Psoas muscle (tissue), 8 donors: ENCODE results near the gene CACNA1E. TPM values are rescaled to one million over a fixed set of nuclear protein-coding genes. Genes with fewer than 3 reads are reported as not detected.
"Not testable (repeated sequence)": the region's sequence is repeated elsewhere in the genome, so short reads cannot be mapped to it uniquely, and the experiment has no call there.

Experiments used
- ATAC-seq, 4 donors: fragments of 200-7000 bp; cut with Tn5 transposase; one replicate each; pipeline ENCODE4 v1.9.1; 2020; ENCODE audit warnings: moderate library complexity in 3 of 4, mild to moderate bottlenecking in 2 of 4
- DNase-seq, 2 donors: peaks; one replicate each; pipeline ENCODE4 v3.0.0-alpha.2; 2020
- H3K27ac ChIP-seq: fragments of 200-600 bp; one replicate; pipeline ENCODE4 v1.8.0; 2022
- H3K27me3 ChIP-seq, 3 donors: fragments of 200-600 bp in 1 of 3; one replicate each; pipeline versions ENCODE4 v1.6.1 to v1.8.0; 2013 to 2022; ENCODE audit warnings: low read length in 2 of 3, mild to moderate bottlenecking in 2 of 3, moderate library complexity in 1 of 3; ENCODE audit not compliant: insufficient read depth in 3 of 3
- H3K36me3 ChIP-seq, 2 donors: fragments of 200-600 bp in 1 of 2; one replicate each; pipeline versions ENCODE4 v1.6.1 to v1.8.0; 2013 to 2022; ENCODE audit warnings: low read depth in 1 of 2, mild to moderate bottlenecking in 1 of 2, moderate library complexity in 1 of 2; ENCODE audit not compliant: insufficient read depth in 1 of 2
- H3K4me1 ChIP-seq: fragments of 200-600 bp; one replicate; pipeline ENCODE4 v1.8.0; 2022
- H3K4me3 ChIP-seq: fragments of 200-600 bp; one replicate; pipeline ENCODE4 v1.8.0; 2022; ENCODE audit warnings: mild to moderate bottlenecking
- H3K9me3 ChIP-seq: fragments of 200-600 bp; one replicate; pipeline ENCODE4 v1.8.0; 2022
- CTCF ChIP-seq: fragments of 200-600 bp; IDR thresholded peaks from one replicate; pipeline ENCODE4 v1.8.0; 2022; ENCODE audit warnings: antibody characterized with exemption
- WGBS, 3 donors: extraction: QIAGEN DNeasy Blood & Tissue Kit; methylation state at CpG; one replicate each; pipeline versions ENCODE4 v1.1.6 to v1.1.7; 2013; 5-methylcytosine and 5-hydroxymethylcytosine counted together
- intact Hi-C, 2 donors: fragments of 100-400 bp; cut with DNase I; formaldehyde crosslinking; loops; one replicate each; pipeline versions ENCODE4 v1.11.0 to v1.14.2; 2022
- polyA plus RNA-seq, 3 donors: library from polyadenylated mRNA; stranded (reverse); fragments of 200-250 nt; gene quantifications; one replicate each; pipeline ENCODE4 v1.2.3, GENCODE V29; 2013
- total RNA-seq, 4 donors: library from RNA; stranded (reverse); fragmentation: NEBNext Ultra II Directional in 2 of 4; extraction: Animal tissue kit (Norgen Biotek cat#: 25700) in 2 of 4; gene quantifications; one replicate each; pipeline versions ENCODE4 v1.2.1 to v1.2.4, GENCODE V29; 2021 to 2023
- donor health status: healthy with polysubstance abuse.
- donor health status: DM: no; HTN: no; CAD: no; lungs with moderate emphysema.
- donor health status: Bipolar disorder and iron deficiency.
- donor health status: healthy.
- donor health status: DM: yes; HTN: yes; CAD: no.
- donor health status: DM: no; HTN: no; CAD: no.
- donor health status: DM: no; HTN: no; CAD: no.
- donor health status: DM: yes; HTN: yes; CAD: no.

The CACNA1E gene
- total and polyA plus RNA-seq, 7 donors, result 0.03 to 0.06 (median 0.05) TPM; not detected in 3

GRCh38 chr1:181816608-181817007 lies 333.3 kb downstream of the CACNA1E start:
- H3K27me3 ChIP-seq, result no peaks in the 10 kb centered on the region
- H3K27ac ChIP-seq, result no peak overlapping the region
- no peak for TF ChIP-seq CTCF
- 88 to 91% (median 90%) methylated on average over 4 of the region's 4 CpGs for WGBS, 3 donors
- no peak for ATAC-seq
- no peak for DNase-seq
- H3K36me3 ChIP-seq, result no peaks in the 10 kb centered on the region
- no peaks in the 10 kb centered on the region for H3K4me1 ChIP-seq
- intact Hi-C loops, result no loop called here
- no peaks in the 10 kb centered on the region for H3K9me3 ChIP-seq
- H3K4me3 ChIP-seq, result no peak overlapping the region

GRCh38 chr1:181817091-181817490 lies 333.8 kb downstream of the CACNA1E start:
- intact Hi-C loops, result no loop called here

GRCh38 chr1:181818459-181818858 lies 335.1 kb downstream of the CACNA1E start:
- no peak overlapping the region for H3K27ac ChIP-seq
- ATAC-seq (no peak), DNase-seq (no peak)
- H3K4me1 ChIP-seq, result no peaks in the 10 kb centered on the region
- TF ChIP-seq CTCF, result no peak
- H3K36me3 ChIP-seq, result no peaks in the 10 kb centered on the region
- 68 to 80% (median 78%) methylated on average over 2 of the region's 2 CpGs for WGBS, 3 donors
- H3K9me3 ChIP-seq, result no peaks in the 10 kb centered on the region
- H3K27me3 ChIP-seq, result no peaks in the 10 kb centered on the region
- no peak overlapping the region for H3K4me3 ChIP-seq
- intact Hi-C loops, result no loop called here

More at GRCh38 chr1:181817091-181817490, 333.8 kb downstream of the CACNA1E start:
- no peaks in the 10 kb centered on the region for H3K27me3 ChIP-seq
- no peaks in the 10 kb centered on the region for H3K9me3 ChIP-seq
- no peak overlapping the region for H3K27ac ChIP-seq
- no peaks in the 10 kb centered on the region for H3K4me1 ChIP-seq
- no peaks in the 10 kb centered on the region for H3K36me3 ChIP-seq
- no peak for DNase-seq
- no peak overlapping the region for H3K4me3 ChIP-seq
- no peak for TF ChIP-seq CTCF
- no peak for ATAC-seq

GRCh38 chr1:181818943-181819342 lies 335.6 kb downstream of the CACNA1E start:
- H3K4me1 ChIP-seq, result no peaks in the 10 kb centered on the region
- no peak for TF ChIP-seq CTCF
- no peak overlapping the region for H3K4me3 ChIP-seq
- ATAC-seq, result no peak
- 48 to 78% (median 69%) methylated on average over 1 of the region's 1 CpG for WGBS, 3 donors
- intact Hi-C loops, result no loop called here
- no peak overlapping the region for H3K27ac ChIP-seq
- DNase-seq, result no peak
- no peaks in the 10 kb centered on the region for H3K9me3 ChIP-seq
- no peaks in the 10 kb centered on the region for H3K36me3 ChIP-seq
- no peaks in the 10 kb centered on the region for H3K27me3 ChIP-seq

GRCh38 chr1:181821701-181822100 lies 338.4 kb downstream of the CACNA1E start:
- DNase-seq, result no peak
- H3K4me1 ChIP-seq, result no peaks in the 10 kb centered on the region
- H3K9me3 ChIP-seq, result peaks cover 7% of the 10 kb centered on the region
- H3K27me3 ChIP-seq, result no peaks in the 10 kb centered on the region
- no peak for TF ChIP-seq CTCF
- ATAC-seq, result no peak
- H3K36me3 ChIP-seq, result no peaks in the 10 kb centered on the region
- intact Hi-C loops, result no loop called here
- H3K4me3 ChIP-seq, result no peak overlapping the region
- H3K27ac ChIP-seq, result no peak overlapping the region

GRCh38 chr1:181832173-181832880 lies 349.0 kb downstream of the CACNA1E start:
- WGBS, 3 donors, result 94 to 96% (median 96%) methylated on average over 28 of the region's 28 CpGs
- intact Hi-C loops, DNase-seq, H3K27me3 ChIP-seq, H3K27ac ChIP-seq, ATAC-seq, H3K36me3 ChIP-seq, H3K4me1 ChIP-seq, H3K4me3 ChIP-seq: not testable (repeated sequence)
- peaks cover 19% of the 10 kb centered on the region for H3K9me3 ChIP-seq
